ENCODE data around the gene PLXNA2.

Gene PLXNA2

GRCh38 chr1:208146650-208147049 is 97.5 kb downstream of the PLXNA2 start:
- no peak for DNase-seq (ENCODE audit: low read depth)

GRCh38 chr1:208145167-208145566 is 99.0 kb downstream of the PLXNA2 start:
- no peak for DNase-seq (ENCODE audit: low read depth)

- DNase-seq (ENCODE audit: low read depth), result no peak
Observed at GRCh38 chr1:208142590-208143382, 101.4 kb downstream of the PLXNA2 start.

- no peak for DNase-seq (ENCODE audit: low read depth)
Observed at GRCh38 chr1:208141610-208142192, 102.5 kb downstream of the PLXNA2 start.

GRCh38 chr1:208139434-208140045 is 104.6 kb downstream of the PLXNA2 start:
- no peak for DNase-seq (ENCODE audit: low read depth)

GRCh38 chr1:208137193-208137592 is 107.0 kb downstream of the PLXNA2 start:
- DNase-seq (ENCODE audit: low read depth), result peak; percentile 39

- no peak for DNase-seq (ENCODE audit: low read depth)
Observed at GRCh38 chr1:208136459-208137182, 107.6 kb downstream of the PLXNA2 start.

- DNase-seq (ENCODE audit: low read depth), result no peak
Observed at GRCh38 chr1:208135354-208135753, 108.8 kb downstream of the PLXNA2 start.

GRCh38 chr1:208134491-208134890 is 109.7 kb downstream of the PLXNA2 start:
- DNase-seq (ENCODE audit: low read depth), result no peak

GRCh38 chr1:208133355-208133754 is 110.8 kb downstream of the PLXNA2 start:
- no peak for DNase-seq (ENCODE audit: low read depth)

- DNase-seq (ENCODE audit: low read depth), result no peak
Observed at GRCh38 chr1:208132287-208132882, 111.8 kb downstream of the PLXNA2 start.

GRCh38 chr1:208131621-208132286 is 112.4 kb downstream of the PLXNA2 start:
- DNase-seq (ENCODE audit: low read depth), result no peak

- DNase-seq (ENCODE audit: low read depth), result no peak
Observed at GRCh38 chr1:208129487-208129886, 114.7 kb downstream of the PLXNA2 start.

GRCh38 chr1:208129060-208129459 is 115.1 kb downstream of the PLXNA2 start:
- no peak for DNase-seq (ENCODE audit: low read depth)

- DNase-seq (ENCODE audit: low read depth), result no peak
Observed at GRCh38 chr1:208127792-208128529, 116.2 kb downstream of the PLXNA2 start.

- DNase-seq (ENCODE audit: low read depth), result no peak
Observed at GRCh38 chr1:208127284-208127683, 116.9 kb downstream of the PLXNA2 start.

- DNase-seq (ENCODE audit: low read depth), result no peak
Observed at GRCh38 chr1:208126108-208126507, 118.1 kb downstream of the PLXNA2 start.

- no peak for DNase-seq (ENCODE audit: low read depth)
Observed at GRCh38 chr1:208122612-208123358, 121.4 kb downstream of the PLXNA2 start.

GRCh38 chr1:208121813-208122364 is 122.3 kb downstream of the PLXNA2 start:
- DNase-seq (ENCODE audit: low read depth), result no peak

GRCh38 chr1:208120431-208120790 is 123.8 kb downstream of the PLXNA2 start:
- no peak for DNase-seq (ENCODE audit: low read depth)

Data from stromal cell of bone marrow (primary cell).